Thoracic aorta (tissue), 2 donors: ENCODE results near the gene SLX9. TPM values are rescaled to one million over a fixed set of nuclear protein-coding genes. Genes with fewer than 3 reads are reported as not detected.

Experiments used
- ATAC-seq: fragments of 150-250 bp; one replicate; pipeline ENCODE4 v1.8.0; 2017; ENCODE audit warnings: low read depth; ENCODE audit not compliant: insufficient number of reproducible peaks, low FRiP score
- DNase-seq: peaks from one replicate; pipeline ENCODE4 v3.0.0-alpha.2; 2020; ENCODE audit warnings: low spot score
- H3K27ac ChIP-seq, 2 donors: fragments of 200-600 bp; sonication (generic); 1 replicate in 1 of 2; 2 replicates in 1 of 2; pipeline ENCODE4 v1.5.1; 2016; ENCODE audit warnings: mild to moderate bottlenecking in 2 of 2, moderate library complexity in 2 of 2
- H3K27me3 ChIP-seq: fragments of 200-600 bp; sonication (generic); replicated peaks from 2 replicates; pipeline ENCODE4 v1.6.0; 2016; ENCODE audit warnings: mild to moderate bottlenecking; ENCODE audit not compliant: insufficient read depth
- H3K36me3 ChIP-seq: fragments of 200-600 bp; sonication (generic); one replicate; pipeline ENCODE4 v1.5.1; 2016
- H3K4me1 ChIP-seq, 2 donors: fragments of 200-600 bp; sonication (generic); 1 replicate in 1 of 2; 2 replicates in 1 of 2; pipeline versions ENCODE4 v1.5.1 to v1.6.0; 2016; ENCODE audit warnings: low read depth in 2 of 2, mild to moderate bottlenecking in 1 of 2; ENCODE audit not compliant: control insufficient read depth in 1 of 2
- H3K4me3 ChIP-seq: fragments of 200-600 bp; sonication (generic); 2 replicates; pipeline ENCODE4 v1.5.1; 2016; ENCODE audit warnings: mild to moderate bottlenecking
- H3K9me3 ChIP-seq: fragments of 200-600 bp; sonication (generic); 2 replicates; pipeline ENCODE4 v1.5.1; 2016
- total RNA-seq, 2 donors: library from RNA; depleted of rRNA; stranded (reverse); fragments of >200 nt; gene quantifications; one replicate each; pipeline versions ENCODE4 v1.1.0 to v1.2.3, GENCODE V29; 2016
- TF ChIP-seq, protein P1 (sequence below): fragments of 200-600 bp; sonication (generic); IDR thresholded peaks from one replicate; pipeline ENCODE4 v1.5.1; 2019; ENCODE audit warnings: antibody characterized with exemption

Gene SLX9
- total RNA-seq, 2 donors from 2014 or later = 5.9 to 10.6 TPM

DNA sequence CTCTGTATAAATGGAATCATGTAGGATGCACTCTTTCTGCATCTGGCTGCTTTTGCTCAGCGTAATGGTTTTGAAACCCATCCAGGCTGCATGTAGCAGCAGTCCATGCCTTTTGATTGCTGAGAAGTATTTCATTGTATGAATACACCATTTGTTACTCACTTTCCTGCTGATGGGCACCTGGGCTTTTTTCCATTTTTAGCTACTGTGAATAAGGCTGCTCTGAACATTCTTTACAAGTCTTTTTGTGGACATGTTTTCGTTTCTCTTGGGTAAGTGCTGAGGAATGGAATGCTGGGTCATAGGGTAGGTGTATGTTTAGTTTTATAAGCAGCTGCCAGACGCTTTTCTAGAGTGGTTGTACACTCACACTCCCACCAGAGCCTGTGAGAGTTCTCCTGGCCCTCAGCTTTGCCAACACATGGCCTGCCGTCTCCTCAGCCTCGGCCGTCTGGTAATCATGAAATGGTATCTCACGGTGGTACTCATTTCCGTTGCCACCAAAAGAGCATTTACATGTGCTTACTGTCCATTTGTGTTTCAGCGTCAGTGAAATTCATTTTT is 22.7 kb downstream of the SLX9 start:
- DNase-seq = peak; percentile 53
- TF ChIP-seq, protein P1, sequence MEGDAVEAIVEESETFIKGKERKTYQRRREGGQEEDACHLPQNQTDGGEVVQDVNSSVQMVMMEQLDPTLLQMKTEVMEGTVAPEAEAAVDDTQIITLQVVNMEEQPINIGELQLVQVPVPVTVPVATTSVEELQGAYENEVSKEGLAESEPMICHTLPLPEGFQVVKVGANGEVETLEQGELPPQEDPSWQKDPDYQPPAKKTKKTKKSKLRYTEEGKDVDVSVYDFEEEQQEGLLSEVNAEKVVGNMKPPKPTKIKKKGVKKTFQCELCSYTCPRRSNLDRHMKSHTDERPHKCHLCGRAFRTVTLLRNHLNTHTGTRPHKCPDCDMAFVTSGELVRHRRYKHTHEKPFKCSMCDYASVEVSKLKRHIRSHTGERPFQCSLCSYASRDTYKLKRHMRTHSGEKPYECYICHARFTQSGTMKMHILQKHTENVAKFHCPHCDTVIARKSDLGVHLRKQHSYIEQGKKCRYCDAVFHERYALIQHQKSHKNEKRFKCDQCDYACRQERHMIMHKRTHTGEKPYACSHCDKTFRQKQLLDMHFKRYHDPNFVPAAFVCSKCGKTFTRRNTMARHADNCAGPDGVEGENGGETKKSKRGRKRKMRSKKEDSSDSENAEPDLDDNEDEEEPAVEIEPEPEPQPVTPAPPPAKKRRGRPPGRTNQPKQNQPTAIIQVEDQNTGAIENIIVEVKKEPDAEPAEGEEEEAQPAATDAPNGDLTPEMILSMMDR = no peak
- ATAC-seq = peak; percentile 75
- H3K9me3 ChIP-seq = no peaks in the 10 kb centered on the region
- no peaks in the 10 kb centered on the region for H3K27me3 ChIP-seq
- H3K4me1 ChIP-seq = peaks cover 69 to 88% of the 10 kb centered on the region in 2 donors
- H3K27ac ChIP-seq = peak overlapping the region; percentile 89 to 94
- no peaks in the 10 kb centered on the region for H3K36me3 ChIP-seq
- H3K4me3 ChIP-seq = peak overlapping the region; percentile 4

DNA sequence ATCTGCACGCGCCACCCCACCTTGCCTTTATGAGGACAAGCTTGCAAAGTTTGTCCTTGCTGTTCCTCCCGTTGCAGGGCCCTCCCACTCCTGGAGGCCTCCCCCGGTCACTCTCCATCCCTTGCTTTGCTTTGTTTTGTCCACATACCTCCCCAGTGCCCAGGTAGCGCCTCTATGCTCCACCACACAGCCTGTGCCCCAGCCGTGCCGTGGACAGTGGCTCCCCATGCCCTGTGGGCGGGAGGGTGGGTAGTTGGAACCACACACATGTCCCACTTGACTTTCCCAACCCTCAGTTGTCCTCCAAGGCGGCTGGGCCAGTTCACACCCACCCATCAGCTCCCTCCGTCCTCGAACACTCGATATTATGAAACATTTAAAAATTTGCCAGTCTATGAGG is 24.6 kb downstream of the SLX9 start:
- TF ChIP-seq, protein P1 = no peak
- no peaks in the 10 kb centered on the region for H3K27me3 ChIP-seq
- H3K36me3 ChIP-seq = peaks cover 4% of the 10 kb centered on the region
- no peaks in the 10 kb centered on the region for H3K9me3 ChIP-seq
- ATAC-seq = no peak
- H3K27ac ChIP-seq = peak overlapping the region; percentile 52 to 94
- H3K4me1 ChIP-seq = peaks cover 63 to 87% of the 10 kb centered on the region in 2 donors
- DNase-seq = no peak
- H3K4me3 ChIP-seq = no peak overlapping the region

DNA sequence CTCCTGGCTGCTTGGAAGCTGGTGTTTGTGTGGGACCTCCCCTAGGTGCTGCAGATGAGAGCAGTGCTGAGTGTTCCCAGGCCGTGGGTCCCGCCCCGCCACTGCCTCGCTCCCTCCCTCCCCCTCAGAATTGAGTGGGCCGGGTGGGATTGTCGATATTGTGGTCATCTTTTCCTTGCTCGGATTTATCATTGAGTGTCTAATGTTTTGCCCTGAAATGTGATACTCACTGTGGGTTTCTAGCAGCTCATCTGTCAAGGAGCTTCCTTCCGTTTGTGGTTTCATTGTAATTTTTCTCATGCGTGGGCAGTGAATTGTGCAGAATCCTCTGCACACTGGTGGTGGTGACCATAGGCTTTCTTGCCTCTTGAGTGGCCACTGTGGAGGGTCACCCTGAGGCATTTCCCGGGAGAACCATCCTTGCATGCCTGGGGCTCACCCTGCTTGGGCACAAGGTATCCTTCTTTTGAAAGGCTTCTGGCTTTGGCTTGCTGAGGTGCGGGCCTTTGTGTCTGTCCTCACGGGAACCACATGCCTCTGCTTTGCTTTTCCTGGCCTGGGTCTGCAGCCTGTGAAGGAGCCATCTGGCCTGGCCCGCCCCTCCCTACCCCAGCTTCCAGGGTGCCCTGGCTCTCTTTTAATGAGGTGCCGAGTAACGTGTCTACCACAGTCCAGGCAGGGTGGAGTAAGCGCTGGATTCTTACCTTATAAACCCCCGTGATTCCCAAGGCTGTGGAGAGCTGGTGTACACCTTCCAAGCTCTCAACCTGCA is 25.6 kb downstream of the SLX9 start:
- Histone ChIP-seq H3K27ac (peak overlapping the region; percentile 70 to 94), H3K4me3 (no peak overlapping the region), H3K36me3 (peaks cover 6% of the 10 kb centered on the region), H3K4me1 (peaks cover 53 to 78% of the 10 kb centered on the region in 2 donors), H3K9me3 (no peaks in the 10 kb centered on the region), H3K27me3 (no peaks in the 10 kb centered on the region)
- TF ChIP-seq, protein P1 = no peak
- ATAC-seq (no peak), DNase-seq (no peak)

DNA sequence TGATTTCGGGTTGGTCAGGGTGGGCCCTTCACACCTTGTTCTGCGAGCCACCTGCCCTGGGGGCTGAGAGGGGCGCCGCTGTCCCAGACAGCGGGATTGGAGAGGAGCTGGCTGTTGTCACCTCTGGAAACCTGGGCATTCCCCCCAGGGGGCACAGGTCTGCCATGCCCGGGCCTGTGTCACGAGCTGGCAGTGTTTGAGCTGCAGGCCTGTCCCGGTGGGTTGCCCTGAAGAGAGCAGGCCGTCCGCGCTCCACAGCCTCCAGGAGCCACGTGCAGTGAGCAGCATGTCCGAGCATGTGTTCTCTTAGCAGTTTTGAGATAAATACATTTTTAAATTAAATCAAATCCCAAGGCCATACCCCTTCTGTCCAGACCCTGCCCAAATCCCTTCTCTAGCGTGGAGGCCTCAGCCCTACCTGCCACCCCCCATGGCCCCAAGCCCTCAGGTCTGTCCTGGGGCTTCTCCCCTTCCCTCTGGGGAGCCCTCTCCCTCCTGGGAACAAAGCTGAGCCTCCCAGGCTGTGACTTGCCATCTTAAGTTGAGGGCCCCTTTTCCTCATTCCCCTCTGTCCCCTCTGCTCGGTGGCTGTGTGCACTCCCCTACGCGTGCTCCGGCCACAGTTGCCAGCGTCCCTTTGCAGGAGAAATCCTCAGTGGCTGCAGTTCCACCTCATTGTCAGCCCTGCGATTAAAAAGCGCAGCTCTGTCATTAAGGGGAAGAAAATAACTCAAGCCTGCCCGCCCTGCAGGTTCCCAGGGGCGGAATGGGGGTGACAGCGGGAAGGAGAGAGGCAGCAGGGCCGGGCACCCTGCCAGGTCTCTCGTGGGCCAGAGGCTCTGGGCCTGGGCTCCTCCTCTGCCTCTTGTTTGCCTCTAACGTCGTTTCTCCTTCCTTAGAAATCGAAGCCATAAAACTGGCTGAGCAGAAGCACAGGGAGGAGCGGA is 26.6 kb downstream of the SLX9 start:
- TF ChIP-seq, protein P1 = no peak
- no peak for DNase-seq

More for the DNA sequence above, 26.6 kb downstream of the SLX9 start:
- H3K36me3 ChIP-seq = peaks cover 6% of the 10 kb centered on the region
- no peaks in the 10 kb centered on the region for H3K9me3 ChIP-seq
- peaks cover 45 to 68% of the 10 kb centered on the region in 2 donors for H3K4me1 ChIP-seq
- H3K27ac ChIP-seq = peak overlapping the region; percentile 70 to 94
- no peak for ATAC-seq
- peak overlapping the region; percentile 52 for H3K4me3 ChIP-seq
- H3K27me3 ChIP-seq = no peaks in the 10 kb centered on the region
